RWPE2 (cell line): ENCODE data around the gene SLC13A5.

Experiments
- ATAC-seq: fragments of 200-7000 bp; cut with Tn5 transposase; 3 replicates; pipeline ENCODE4 v1.9.1; 2021; ENCODE audit warnings: low read depth
- DNase-seq: peaks from one replicate; pipeline ENCODE4 v3.0.0-alpha.2; 2020; ENCODE audit warnings: low spot score
- H3K27ac ChIP-seq: fragments of 450-650 bp; 2 replicates; pipeline ENCODE4 v1.5.1; 2017; ENCODE audit warnings: mild to moderate bottlenecking; ENCODE audit not compliant: poor library complexity, severe bottlenecking
- H3K27me3 ChIP-seq: fragments of 250-450 bp; sonication (Bioruptor Pico); 2 replicates; pipeline ENCODE4 v1.5.1; 2021; ENCODE audit warnings: mild to moderate bottlenecking, moderate library complexity; ENCODE audit not compliant: insufficient read depth, poor library complexity, severe bottlenecking
- H3K36me3 ChIP-seq: fragments of 250-450 bp; sonication (Bioruptor Pico); 2 replicates; pipeline ENCODE4 v1.5.1; 2020; ENCODE audit warnings: low read depth, mild to moderate bottlenecking, moderate library complexity
- H3K4me1 ChIP-seq: fragments of 250-450 bp; sonication (Bioruptor Pico); 2 replicates; pipeline ENCODE4 v1.5.1; 2021; ENCODE audit warnings: mild to moderate bottlenecking, moderate library complexity; ENCODE audit not compliant: insufficient read depth, poor library complexity, severe bottlenecking
- H3K4me3 ChIP-seq: fragments of 250-450 bp; sonication (Bioruptor Pico); 2 replicates; pipeline ENCODE4 v1.5.1; 2021; ENCODE audit warnings: mild to moderate bottlenecking, moderate library complexity; ENCODE audit not compliant: severe bottlenecking
- H3K9me3 ChIP-seq: fragments of 250-450 bp; sonication (Bioruptor Pico); 2 replicates; pipeline ENCODE4 v1.5.1; 2021; ENCODE audit warnings: mild to moderate bottlenecking, moderate library complexity; ENCODE audit not compliant: severe bottlenecking
- TF ChIP-seq, protein P1 (sequence below): fragments of 450-650 bp; IDR thresholded peaks from one replicate; pipeline ENCODE4 v1.5.1; 2017; ENCODE audit warnings: mild to moderate bottlenecking, moderate library complexity; ENCODE audit not compliant: poor library complexity, severe bottlenecking

SLC13A5 gene

DNA sequence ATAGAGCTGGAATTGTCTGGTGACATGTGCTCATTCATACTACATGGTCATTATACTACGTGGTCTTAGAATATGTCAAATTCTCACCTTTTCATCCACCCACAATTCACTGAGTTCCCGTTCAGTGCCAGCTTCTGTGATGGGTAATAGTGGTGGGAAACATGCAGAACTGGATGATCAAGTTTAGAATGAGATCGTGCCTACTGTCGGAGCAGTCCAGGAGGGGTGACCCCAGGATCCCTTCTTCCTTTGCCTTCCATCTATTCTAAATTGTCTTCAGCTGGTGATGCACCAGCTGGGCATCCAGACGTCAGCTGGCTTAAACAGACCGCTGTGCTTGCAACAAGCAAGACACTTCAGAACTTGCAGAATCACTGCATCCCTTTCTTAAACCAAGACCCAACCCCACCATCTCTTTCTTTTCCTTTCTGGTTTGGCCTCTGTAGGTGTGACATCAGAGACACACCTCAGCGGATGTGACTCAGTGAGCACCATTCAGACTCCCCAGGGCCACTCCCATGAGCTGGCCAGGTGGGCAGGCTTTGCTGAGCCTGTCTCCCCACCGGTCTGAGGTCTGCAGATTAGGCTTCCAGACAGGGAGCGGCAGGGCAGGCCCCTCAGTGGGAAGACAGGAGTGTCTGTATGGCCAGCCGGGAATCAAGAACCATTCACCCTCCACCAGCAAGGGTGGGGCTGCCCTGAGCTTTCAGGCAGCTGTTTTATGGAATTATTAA lies 43.5 kb downstream of the SLC13A5 start:
- H3K27me3 ChIP-seq, result no peaks in the 10 kb centered on the region
- no peaks in the 10 kb centered on the region for H3K9me3 ChIP-seq
- peak; percentile 91 for ATAC-seq
- H3K4me1 ChIP-seq, result peaks cover 33% of the 10 kb centered on the region
- H3K27ac ChIP-seq, result peak overlapping the region; percentile 97
- DNase-seq, result peak; percentile 95
- H3K36me3 ChIP-seq, result no peaks in the 10 kb centered on the region
- TF ChIP-seq, protein P1, sequence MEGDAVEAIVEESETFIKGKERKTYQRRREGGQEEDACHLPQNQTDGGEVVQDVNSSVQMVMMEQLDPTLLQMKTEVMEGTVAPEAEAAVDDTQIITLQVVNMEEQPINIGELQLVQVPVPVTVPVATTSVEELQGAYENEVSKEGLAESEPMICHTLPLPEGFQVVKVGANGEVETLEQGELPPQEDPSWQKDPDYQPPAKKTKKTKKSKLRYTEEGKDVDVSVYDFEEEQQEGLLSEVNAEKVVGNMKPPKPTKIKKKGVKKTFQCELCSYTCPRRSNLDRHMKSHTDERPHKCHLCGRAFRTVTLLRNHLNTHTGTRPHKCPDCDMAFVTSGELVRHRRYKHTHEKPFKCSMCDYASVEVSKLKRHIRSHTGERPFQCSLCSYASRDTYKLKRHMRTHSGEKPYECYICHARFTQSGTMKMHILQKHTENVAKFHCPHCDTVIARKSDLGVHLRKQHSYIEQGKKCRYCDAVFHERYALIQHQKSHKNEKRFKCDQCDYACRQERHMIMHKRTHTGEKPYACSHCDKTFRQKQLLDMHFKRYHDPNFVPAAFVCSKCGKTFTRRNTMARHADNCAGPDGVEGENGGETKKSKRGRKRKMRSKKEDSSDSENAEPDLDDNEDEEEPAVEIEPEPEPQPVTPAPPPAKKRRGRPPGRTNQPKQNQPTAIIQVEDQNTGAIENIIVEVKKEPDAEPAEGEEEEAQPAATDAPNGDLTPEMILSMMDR, result no peak
- H3K4me3 ChIP-seq, result no peak overlapping the region

DNA sequence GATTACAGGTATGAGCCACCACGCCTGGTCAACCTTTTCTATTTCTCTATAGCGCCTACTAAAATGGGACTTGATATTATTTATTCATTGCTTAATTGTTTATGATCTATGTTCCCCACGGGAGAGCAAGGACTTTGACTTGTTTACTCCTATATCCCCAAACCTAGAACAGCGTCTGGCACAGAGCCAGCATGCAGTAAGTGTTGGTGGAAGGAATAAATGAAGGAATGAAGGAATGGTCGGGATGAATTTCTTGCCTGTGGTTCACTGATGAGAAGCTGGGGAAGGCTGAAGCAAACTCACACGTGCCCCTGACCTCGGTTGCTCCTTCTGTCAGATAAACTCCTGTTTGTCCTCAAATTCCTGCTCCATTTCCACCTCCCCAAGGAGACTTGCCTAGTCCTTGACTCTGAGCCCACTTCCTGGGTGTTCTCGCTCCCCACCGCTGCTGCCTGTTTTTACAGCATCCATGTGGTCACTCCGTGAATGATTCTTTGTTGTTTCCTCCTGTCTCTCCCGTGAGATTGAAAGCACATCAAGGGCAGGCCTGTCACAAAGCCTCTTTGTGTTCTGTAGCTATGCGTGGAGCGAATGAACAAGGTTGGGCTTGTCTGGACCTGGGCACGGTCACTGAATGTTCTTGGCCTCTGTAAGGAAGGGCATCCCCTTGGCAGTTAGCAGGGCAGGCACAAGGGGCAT lies 44.3 kb downstream of the SLC13A5 start:
- H3K36me3 ChIP-seq, result no peaks in the 10 kb centered on the region
- H3K27me3 ChIP-seq, result no peaks in the 10 kb centered on the region
- peaks cover 33% of the 10 kb centered on the region for H3K4me1 ChIP-seq
- H3K27ac ChIP-seq, result peak overlapping the region; percentile 97
- ATAC-seq (no peak), DNase-seq (no peak)
- TF ChIP-seq, protein P1, result no peak
- H3K4me3 ChIP-seq, result no peak overlapping the region
- no peaks in the 10 kb centered on the region for H3K9me3 ChIP-seq

DNA sequence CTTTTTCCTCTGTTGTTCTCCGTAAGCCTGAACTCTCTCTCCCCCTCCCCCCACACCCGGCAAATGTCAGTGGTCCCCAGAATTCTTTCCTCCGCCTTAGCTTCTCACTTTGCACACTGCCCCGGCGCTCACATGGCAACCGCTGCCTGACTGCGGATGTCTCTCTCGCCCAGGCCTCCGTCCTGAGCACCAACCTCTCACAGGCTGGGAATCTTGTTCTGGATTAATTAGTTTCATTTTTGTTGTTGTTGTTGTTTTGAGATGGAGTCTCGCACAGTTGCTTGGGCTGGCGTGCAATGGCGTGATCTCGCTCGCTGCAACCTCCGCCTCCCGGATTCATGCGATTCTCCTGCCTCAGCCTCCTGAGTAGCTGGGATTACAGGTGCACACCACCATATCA lies 45.0 kb downstream of the SLC13A5 start:
- peaks cover 33% of the 10 kb centered on the region for H3K4me1 ChIP-seq
- DNase-seq (no peak), ATAC-seq (no peak)
- no peaks in the 10 kb centered on the region for H3K9me3 ChIP-seq
- TF ChIP-seq, protein P1, result no peak
- H3K36me3 ChIP-seq, result no peaks in the 10 kb centered on the region
- no peak overlapping the region for H3K4me3 ChIP-seq
- no peaks in the 10 kb centered on the region for H3K27me3 ChIP-seq
- H3K27ac ChIP-seq, result peak overlapping the region; percentile 97

DNA sequence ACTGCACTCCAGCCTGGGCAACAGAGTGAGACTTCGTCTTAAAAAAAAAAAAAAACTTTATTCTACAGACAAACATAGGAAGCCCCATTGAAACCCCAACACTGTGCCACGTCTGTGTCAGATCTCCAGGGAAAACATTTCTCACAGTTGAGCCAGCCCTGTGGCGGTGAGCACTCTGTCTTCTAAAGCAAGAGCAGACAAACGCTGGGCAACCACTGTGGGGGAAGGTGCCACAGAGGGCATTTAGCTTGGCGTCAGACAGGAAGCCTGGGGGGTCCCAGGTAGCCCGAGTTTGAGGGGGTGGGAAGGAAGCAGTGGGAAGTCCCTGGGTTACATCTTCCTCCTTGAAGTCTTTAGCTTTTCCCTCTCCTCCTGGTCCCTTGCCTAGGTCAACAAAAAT lies 45.7 kb downstream of the SLC13A5 start:
- H3K4me1 ChIP-seq, result peaks cover 33% of the 10 kb centered on the region
- no peaks in the 10 kb centered on the region for H3K36me3 ChIP-seq
- H3K27me3 ChIP-seq, result no peaks in the 10 kb centered on the region
- DNase-seq (no peak), ATAC-seq (no peak)
- no peak overlapping the region for H3K4me3 ChIP-seq
- TF ChIP-seq, protein P1, result no peak
- H3K27ac ChIP-seq, result peak overlapping the region; percentile 97
- no peaks in the 10 kb centered on the region for H3K9me3 ChIP-seq

DNA sequence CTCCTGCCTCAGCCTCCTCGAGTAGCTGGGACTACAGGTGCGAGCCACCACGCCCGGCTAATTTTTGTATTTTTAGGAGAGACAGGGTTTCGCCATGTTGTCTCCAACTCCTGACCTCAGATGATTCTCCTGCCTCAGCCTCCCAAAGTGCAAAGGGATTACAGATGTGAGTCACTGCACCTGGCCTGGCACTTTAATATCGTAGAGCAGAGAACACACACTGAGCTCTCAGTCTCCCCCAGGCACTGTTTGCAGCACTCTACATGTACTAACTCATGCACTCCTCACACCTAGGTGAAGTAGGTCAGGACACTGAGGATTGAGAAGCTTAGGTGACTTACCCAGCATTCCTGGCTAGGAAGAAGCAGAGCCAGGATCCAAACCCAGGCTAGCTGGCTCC lies 46.6 kb downstream of the SLC13A5 start:
- TF ChIP-seq, protein P1, result no peak
- no peaks in the 10 kb centered on the region for H3K9me3 ChIP-seq
- DNase-seq, result no peak
- peaks cover 33% of the 10 kb centered on the region for H3K4me1 ChIP-seq
- H3K4me3 ChIP-seq, result no peak overlapping the region
- H3K27ac ChIP-seq, result peak overlapping the region; percentile 97
- no peaks in the 10 kb centered on the region for H3K36me3 ChIP-seq
- H3K27me3 ChIP-seq, result no peaks in the 10 kb centered on the region
- no peak for ATAC-seq
